Endothelial cell (in vitro differentiated cells): ENCODE measurements around the gene SH3RF3. TPM values are rescaled to one million over a fixed set of nuclear protein-coding genes. Genes with fewer than 3 reads are reported as not detected.

Experiments used
- DNase-seq: peaks from one replicate; pipeline ENCODE4 v3.0.0; 2021; ENCODE audit warnings: low spot score
- H3K27ac Mint-ChIP-seq: one replicate; pipeline ENCODE4 v1.8.0; 2021; ENCODE audit warnings: mixed read lengths, inconsistent platforms; ENCODE audit not compliant: unreplicated experiment
- H3K27me3 Mint-ChIP-seq: one replicate; pipeline ENCODE4 v1.8.0; 2021; ENCODE audit warnings: mild to moderate bottlenecking, moderate library complexity, mixed read lengths, inconsistent platforms; ENCODE audit not compliant: unreplicated experiment
- H3K36me3 Mint-ChIP-seq: one replicate; pipeline ENCODE4 v1.8.0; 2021; ENCODE audit warnings: mild to moderate bottlenecking, low read depth, mixed read lengths, inconsistent platforms; ENCODE audit not compliant: unreplicated experiment
- H3K4me1 Mint-ChIP-seq: one replicate; pipeline ENCODE4 v1.8.0; 2021; ENCODE audit warnings: mild to moderate bottlenecking, mixed read lengths, inconsistent platforms; ENCODE audit not compliant: unreplicated experiment
- H3K4me3 Mint-ChIP-seq: one replicate; pipeline ENCODE4 v1.8.0; 2021; ENCODE audit warnings: mild to moderate bottlenecking, mixed read lengths, inconsistent platforms; ENCODE audit not compliant: unreplicated experiment
- H3K9me3 Mint-ChIP-seq: one replicate; pipeline ENCODE4 v1.8.0; 2021; ENCODE audit warnings: mixed read lengths, inconsistent platforms; ENCODE audit not compliant: unreplicated experiment
- CTCF ChIP-seq: fragments of 200-600 bp; sonication (generic); IDR thresholded peaks from one replicate; pipeline ENCODE4 v1.5.0; 2021; ENCODE audit warnings: antibody characterized with exemption; ENCODE audit not compliant: unreplicated experiment
- total RNA-seq: library from RNA; stranded (reverse); fragmentation: NEBNext Ultra II Directional; extraction: Animal tissue kit (Norgen Biotek cat#: 25700); gene quantifications from one replicate; pipeline ENCODE4 v1.2.1, GENCODE V29; 2021; ENCODE audit not compliant: unreplicated experiment

Gene SH3RF3
- total RNA-seq, 1 donor from 2014 or later = 12.8 TPM

- Mint-ChIP-seq H3K27me3 (peaks cover 1% of the 10 kb centered on the region), H3K4me1 (peaks cover 8% of the 10 kb centered on the region), H3K36me3 (peaks cover 53% of the 10 kb centered on the region), H3K4me3 (peak overlapping the region; percentile 6), H3K9me3 (peaks cover 21% of the 10 kb centered on the region), H3K27ac (no peak overlapping the region)
- no peak for TF ChIP-seq CTCF
- DNase-seq = no peak
These were observed 313.8 kb downstream of the SH3RF3 start for GRCh38 chr2:109442715-109443319.

- peaks cover 12% of the 10 kb centered on the region for H3K4me1 Mint-ChIP-seq
- H3K36me3 Mint-ChIP-seq = peaks cover 45% of the 10 kb centered on the region
- peaks cover 18% of the 10 kb centered on the region for H3K9me3 Mint-ChIP-seq
- DNase-seq = no peak
- peaks cover 1% of the 10 kb centered on the region for H3K27me3 Mint-ChIP-seq
- H3K27ac Mint-ChIP-seq = no peak overlapping the region
- no peak for TF ChIP-seq CTCF
- no peak overlapping the region for H3K4me3 Mint-ChIP-seq
These were observed 315.9 kb downstream of the SH3RF3 start for GRCh38 chr2:109444916-109445315.

GRCh38 chr2:109446278-109447131, 317.5 kb downstream of the SH3RF3 start:
- Mint-ChIP-seq H3K36me3 (peaks cover 29% of the 10 kb centered on the region), H3K9me3 (peaks cover 11% of the 10 kb centered on the region), H3K4me3 (no peak overlapping the region), H3K27ac (no peak overlapping the region), H3K4me1 (peaks cover 12% of the 10 kb centered on the region), H3K27me3 (peaks cover 1% of the 10 kb centered on the region)
- TF ChIP-seq CTCF = no peak
- DNase-seq = no peak

GRCh38 chr2:109447251-109447661, 318.3 kb downstream of the SH3RF3 start:
- H3K27ac Mint-ChIP-seq = no peak overlapping the region
- no peak for DNase-seq
- H3K27me3 Mint-ChIP-seq = peaks cover 1% of the 10 kb centered on the region

More at GRCh38 chr2:109447251-109447661, 318.3 kb downstream of the SH3RF3 start:
- Mint-ChIP-seq H3K9me3 (peaks cover 8% of the 10 kb centered on the region), H3K36me3 (peaks cover 29% of the 10 kb centered on the region), H3K4me1 (peaks cover 12% of the 10 kb centered on the region), H3K4me3 (no peak overlapping the region)
- no peak for TF ChIP-seq CTCF
